Calu3 (cell line): Measurements from ENCODE around the gene CDK11B. TPM values are rescaled to one million over a fixed set of nuclear protein-coding genes. Genes with fewer than 3 reads are reported as not detected.
A peak's percentile ranks its signal among the peaks of the same experiment; 100 is the strongest.
"Not testable (repeated sequence)": the region's sequence is repeated elsewhere in the genome, so short reads cannot be mapped to it uniquely, and the experiment has no call there.

Experiments
- BruUV-seq: library from RNA; stranded (reverse); fragments of 400-500 nt; replicated peaks from 2 replicates; lab custom pipeline; 2021; lab: Mats Ljungman, UMichigan
- CTCF ChIA-PET: fragments of 300-600 bp; sonication (Branson Sonifier 250); formaldehyde crosslinking; loops from one replicate; lab custom pipeline; 2022; ENCODE audit warnings: antibody characterized with exemption; lab: Charles Lee
- DNase-seq: peaks from one replicate; pipeline ENCODE4 v3.0.0; 2022
- H3K27ac Mint-ChIP-seq: one replicate; pipeline ENCODE4 v1.8.0; 2022; ENCODE audit warnings: mixed read lengths; ENCODE audit not compliant: unreplicated experiment
- H3K27me3 Mint-ChIP-seq: one replicate; pipeline ENCODE4 v1.8.0; 2022; ENCODE audit warnings: mixed read lengths; ENCODE audit not compliant: unreplicated experiment
- H3K36me3 Mint-ChIP-seq: one replicate; pipeline ENCODE4 v1.8.0; 2022; ENCODE audit warnings: mild to moderate bottlenecking, moderate library complexity, mixed read lengths; ENCODE audit not compliant: insufficient read depth, unreplicated experiment
- H3K4me1 Mint-ChIP-seq: one replicate; pipeline ENCODE4 v1.8.0; 2022; ENCODE audit warnings: mild to moderate bottlenecking, low read depth, mixed read lengths; ENCODE audit not compliant: unreplicated experiment
- H3K4me3 Mint-ChIP-seq: one replicate; pipeline ENCODE4 v1.8.0; 2022; ENCODE audit warnings: mild to moderate bottlenecking, low read depth, moderate library complexity, mixed read lengths; ENCODE audit not compliant: unreplicated experiment
- H3K9me3 Mint-ChIP-seq: one replicate; pipeline ENCODE4 v1.8.0; 2022; ENCODE audit warnings: low read depth, mixed read lengths; ENCODE audit not compliant: unreplicated experiment
- intact Hi-C: fragments of 100-400 bp; cut with micrococcal nuclease; formaldehyde crosslinking; loops from one replicate; pipeline ENCODE4 v1.10.0; 2022; ENCODE audit not compliant: unreplicated experiment
- total RNA-seq: library from RNA; stranded (reverse); gene quantifications from 2 replicates; pipeline ENCODE4 v1.2.3, GENCODE V29; 2022

Gene CDK11B
- total RNA-seq, 1 experiment from 2014 or later, result 24.2 TPM

GRCh38 chr1:1700067-1700466 is 41.3 kb upstream of the CDK11B start:
- DNase-seq, CTCF ChIA-PET, H3K4me3 Mint-ChIP-seq, BruUV-seq, H3K27me3 Mint-ChIP-seq, H3K9me3 Mint-ChIP-seq, H3K36me3 Mint-ChIP-seq, H3K4me1 Mint-ChIP-seq, H3K27ac Mint-ChIP-seq, intact Hi-C loops: not testable (repeated sequence)

- H3K36me3 Mint-ChIP-seq, CTCF ChIA-PET, H3K27ac Mint-ChIP-seq, intact Hi-C loops, H3K27me3 Mint-ChIP-seq, H3K4me3 Mint-ChIP-seq, H3K9me3 Mint-ChIP-seq, DNase-seq, H3K4me1 Mint-ChIP-seq, BruUV-seq: not testable (repeated sequence)
Observed at GRCh38 chr1:1699061-1699460, 40.3 kb upstream of the CDK11B start.

- DNase-seq, H3K9me3 Mint-ChIP-seq, H3K27ac Mint-ChIP-seq, intact Hi-C loops, H3K27me3 Mint-ChIP-seq, BruUV-seq, H3K4me1 Mint-ChIP-seq, CTCF ChIA-PET, H3K4me3 Mint-ChIP-seq: not testable (repeated sequence)
- H3K36me3 Mint-ChIP-seq, result peaks cover 13% of the 10 kb centered on the region
Observed at GRCh38 chr1:1697358-1698183, 38.8 kb upstream of the CDK11B start.

GRCh38 chr1:1696431-1697357 is 37.9 kb upstream of the CDK11B start:
- intact Hi-C loops, H3K4me1 Mint-ChIP-seq, H3K27me3 Mint-ChIP-seq, CTCF ChIA-PET, H3K9me3 Mint-ChIP-seq, DNase-seq, H3K4me3 Mint-ChIP-seq, H3K27ac Mint-ChIP-seq, BruUV-seq: not testable (repeated sequence)
- H3K36me3 Mint-ChIP-seq, result peaks cover 16% of the 10 kb centered on the region

- intact Hi-C loops, H3K27ac Mint-ChIP-seq, H3K9me3 Mint-ChIP-seq, H3K27me3 Mint-ChIP-seq, CTCF ChIA-PET, H3K4me1 Mint-ChIP-seq: not testable (repeated sequence)
- Mint-ChIP-seq H3K4me3 (peak within 1 kb of the TSS; percentile 65), H3K36me3 (peaks cover 22% of the 10 kb centered on the region)
- TSS peak; percentile 39 for BruUV-seq
- peak; percentile 87 for DNase-seq
Observed at GRCh38 chr1:1692714-1693647, 34.2 kb upstream of the CDK11B start, which contains the start of gene SLC35E2B. Gene SLC35E2B (minus strand): TSS chr1:1692795. CDS start chr1:1676699, 16,096 bp downstream.

GRCh38 chr1:1692324-1692713 is 33.5 kb upstream of the CDK11B start:
- H3K4me3 Mint-ChIP-seq, result peak overlapping the region; percentile 65
- peaks cover 22% of the 10 kb centered on the region for H3K36me3 Mint-ChIP-seq
- H3K27ac Mint-ChIP-seq, CTCF ChIA-PET, H3K9me3 Mint-ChIP-seq, intact Hi-C loops, H3K4me1 Mint-ChIP-seq, H3K27me3 Mint-ChIP-seq: not testable (repeated sequence)
- BruUV-seq, result TSS peak; percentile 77
- peak; percentile 66 for DNase-seq

GRCh38 chr1:1691443-1691842 is 32.6 kb upstream of the CDK11B start:
- H3K27me3 Mint-ChIP-seq, intact Hi-C loops, DNase-seq, H3K27ac Mint-ChIP-seq, H3K4me1 Mint-ChIP-seq, BruUV-seq, CTCF ChIA-PET, H3K9me3 Mint-ChIP-seq, H3K4me3 Mint-ChIP-seq: not testable (repeated sequence)
- peaks cover 26% of the 10 kb centered on the region for H3K36me3 Mint-ChIP-seq

- intact Hi-C loops, H3K27ac Mint-ChIP-seq, CTCF ChIA-PET, DNase-seq, H3K4me1 Mint-ChIP-seq, H3K9me3 Mint-ChIP-seq, H3K27me3 Mint-ChIP-seq, H3K4me3 Mint-ChIP-seq, BruUV-seq: not testable (repeated sequence)
- H3K36me3 Mint-ChIP-seq, result peaks cover 32% of the 10 kb centered on the region
Observed at GRCh38 chr1:1689526-1689925, 30.7 kb upstream of the CDK11B start.
